ENCODE results near the gene TENM4. TPM values are rescaled to one million over a fixed set of nuclear protein-coding genes. Genes with fewer than 3 reads are reported as not detected.

TENM4 gene
- total and polyA plus RNA-seq, 5 experiments from 2014 or later = not detected

DNA sequence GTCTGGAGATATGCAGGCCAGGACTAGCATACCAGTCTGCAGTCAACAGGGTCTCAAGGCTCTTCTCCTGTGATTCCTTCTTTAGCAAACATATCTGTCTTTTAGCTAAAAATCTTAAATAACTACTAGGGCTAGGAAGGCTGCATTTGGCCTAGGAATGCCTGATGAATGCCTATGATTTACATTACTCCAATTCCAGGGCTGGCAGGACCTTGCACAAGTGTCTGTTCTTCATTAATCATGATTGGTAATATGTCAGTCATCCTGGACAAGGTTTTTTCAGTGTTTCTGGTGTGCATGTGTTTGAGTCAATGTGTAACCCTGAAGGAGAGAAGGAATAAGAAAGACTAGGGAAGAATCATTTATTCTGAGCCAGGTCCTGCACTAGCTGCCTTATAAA, 585.7 kb downstream of the TENM4 start:
- DNase-seq (no peak), ATAC-seq (no peak)
- Mint-ChIP-seq H3K36me3 (no peaks in the 10 kb centered on the region), H3K9me3 (peaks cover 0 to 2% (median 0%) of the 10 kb centered on the region in 9 donors), H3K4me1 (no peaks in the 10 kb centered on the region), H3K27ac (no peak overlapping the region), H3K27me3 (peaks cover 0 to 12% (median 3%) of the 10 kb centered on the region in 5 donors), H3K4me3 (no peak overlapping the region)
- POLR2A ChIA-PET = no interaction called here

DNA sequence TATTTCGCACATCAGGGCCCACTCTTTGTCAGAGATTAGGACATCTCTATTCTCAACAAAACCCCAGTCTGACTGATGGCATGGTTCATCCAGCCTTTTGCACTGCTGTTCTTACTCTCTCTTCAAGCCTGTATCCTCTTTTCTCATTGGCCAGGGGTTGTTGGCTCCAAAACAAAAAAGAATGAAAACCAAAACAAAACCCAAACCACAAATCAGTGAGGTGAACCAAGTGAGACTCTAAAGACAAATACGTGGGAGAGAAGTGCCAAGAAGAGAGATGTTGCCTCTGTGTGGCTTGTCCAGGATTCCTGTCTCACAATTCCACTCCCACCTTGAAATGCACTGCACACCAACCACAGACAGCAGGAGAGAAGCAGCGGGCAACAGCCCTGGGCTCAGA, 587.3 kb downstream of the TENM4 start:
- Mint-ChIP-seq H3K4me3 (no peak overlapping the region), H3K27ac (no peak overlapping the region), H3K36me3 (no peaks in the 10 kb centered on the region), H3K9me3 (peaks cover 0 to 2% (median 0%) of the 10 kb centered on the region in 9 donors), H3K4me1 (no peaks in the 10 kb centered on the region), H3K27me3 (peaks cover 0 to 15% (median 4%) of the 10 kb centered on the region in 5 donors)
- POLR2A ChIA-PET = no interaction called here
- DNase-seq (no peak), ATAC-seq (no peak)

DNA sequence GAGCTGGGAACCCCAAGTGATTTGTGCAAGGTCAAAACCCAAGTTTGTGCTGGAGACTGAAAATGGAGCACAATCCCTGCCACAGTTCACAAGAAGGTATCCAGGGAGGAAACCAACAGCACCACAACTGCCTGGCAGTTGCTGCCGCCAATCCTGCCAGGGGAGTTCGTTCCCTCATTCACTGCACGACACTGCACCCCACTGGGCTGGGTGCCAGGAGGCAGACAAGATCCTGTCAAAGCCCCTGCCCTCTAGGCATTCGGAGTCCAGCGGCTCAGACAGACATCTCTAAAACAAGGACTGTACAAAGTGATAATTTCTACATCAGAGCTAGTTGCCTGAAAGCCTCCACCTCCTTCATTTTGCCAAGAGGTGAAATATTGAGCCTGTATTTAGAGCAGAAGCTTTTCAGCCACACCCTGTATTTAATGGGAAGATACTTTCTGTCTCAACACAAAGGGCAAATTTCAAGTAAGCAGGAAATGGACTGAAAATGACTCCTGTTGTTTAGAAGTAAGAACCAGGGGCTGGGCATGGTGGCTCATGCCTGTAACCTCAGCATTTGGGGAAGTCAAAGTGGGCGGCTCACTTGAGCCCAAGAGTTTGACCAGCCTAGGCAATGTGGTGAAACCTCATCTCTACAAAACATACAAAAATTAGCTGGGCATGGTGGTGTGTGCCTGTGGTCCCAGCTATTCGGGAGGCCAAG, 588.8 kb downstream of the TENM4 start:
- Mint-ChIP-seq H3K36me3 (no peaks in the 10 kb centered on the region), H3K9me3 (peaks cover 0 to 2% (median 0%) of the 10 kb centered on the region in 9 donors), H3K27ac (no peak overlapping the region), H3K4me3 (no peak overlapping the region), H3K27me3 (peaks cover 0 to 14% (median 4%) of the 10 kb centered on the region in 5 donors), H3K4me1 (no peaks in the 10 kb centered on the region)
- POLR2A ChIA-PET = no interaction called here
- ATAC-seq = no peak
- no peak for DNase-seq

DNA sequence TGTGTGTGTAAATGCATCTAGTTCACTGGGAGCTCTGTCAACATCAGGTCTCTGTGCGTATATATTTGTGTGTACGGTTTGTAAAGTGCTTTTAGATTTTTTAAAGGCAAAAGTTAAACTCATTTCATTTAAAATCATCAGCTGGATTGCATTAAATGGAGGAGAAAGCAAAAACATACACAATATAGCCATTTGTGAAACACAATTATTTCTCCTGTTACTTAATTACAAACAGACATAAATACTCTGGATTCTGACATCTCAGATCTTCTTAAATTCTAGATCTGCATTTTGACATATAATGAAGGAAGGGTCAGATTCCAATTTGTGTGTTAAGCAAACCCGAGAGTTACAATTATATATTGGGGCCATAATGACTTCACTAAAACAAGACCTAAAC, 590.8 kb downstream of the TENM4 start:
- DNase-seq (no peak), ATAC-seq (no peak)
- Mint-ChIP-seq H3K27ac (no peak overlapping the region), H3K4me1 (no peaks in the 10 kb centered on the region), H3K9me3 (peaks cover 0 to 2% (median 0%) of the 10 kb centered on the region in 9 donors), H3K36me3 (no peaks in the 10 kb centered on the region), H3K27me3 (peaks cover 0 to 12% (median 4%) of the 10 kb centered on the region in 5 donors), H3K4me3 (no peak overlapping the region)
- POLR2A ChIA-PET = no interaction called here

DNA sequence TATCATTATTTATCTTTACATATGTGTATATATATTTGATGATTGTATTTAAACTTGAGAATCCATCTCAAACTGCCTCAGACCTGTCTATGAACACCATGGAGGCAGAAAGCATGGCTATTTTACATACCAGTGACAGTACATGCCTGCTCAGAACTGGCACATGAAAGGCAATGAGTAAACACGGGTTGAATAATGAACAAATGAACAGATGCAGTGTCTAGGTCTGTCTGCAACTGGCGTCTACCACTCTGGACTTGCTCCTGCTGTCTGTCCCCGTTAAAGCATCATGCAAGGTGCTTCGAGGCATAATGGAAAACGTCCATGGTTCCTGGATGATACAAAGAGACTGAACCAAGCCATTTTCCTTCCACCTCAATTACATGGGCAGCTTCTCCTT, 594.6 kb downstream of the TENM4 start:
- POLR2A ChIA-PET = no interaction called here
- ATAC-seq (no peak), DNase-seq (no peak)
- Mint-ChIP-seq H3K4me3 (no peak overlapping the region), H3K27ac (no peak overlapping the region), H3K36me3 (no peaks in the 10 kb centered on the region), H3K27me3 (peaks cover 13 to 28% (median 15%) of the 10 kb centered on the region in 5 donors), H3K9me3 (peaks cover 0 to 2% (median 0%) of the 10 kb centered on the region in 9 donors), H3K4me1 (no peaks in the 10 kb centered on the region)

DNA sequence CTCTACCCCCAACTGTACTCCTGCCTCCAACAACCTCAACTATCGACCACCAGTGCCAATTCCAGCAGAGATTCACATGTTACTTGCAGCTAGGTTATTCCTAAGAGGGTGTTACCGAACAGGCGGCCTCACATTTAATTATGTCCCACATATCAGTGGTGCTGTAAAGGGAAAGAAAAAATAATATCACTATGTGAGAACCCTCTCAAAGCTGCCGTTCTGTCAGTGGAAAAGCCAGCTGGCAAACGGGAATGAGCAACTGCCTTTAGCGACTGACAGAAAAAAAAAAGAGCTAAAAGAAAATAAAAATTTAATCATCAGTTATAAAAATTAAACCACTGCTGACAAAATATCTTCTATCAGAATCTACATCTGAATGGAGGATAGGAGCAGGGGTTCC, 595.3 kb downstream of the TENM4 start:
- no peak for ATAC-seq
- H3K4me3 Mint-ChIP-seq = no peak overlapping the region
- H3K36me3 Mint-ChIP-seq = no peaks in the 10 kb centered on the region
- no peak for DNase-seq
- H3K9me3 Mint-ChIP-seq = no peaks in the 10 kb centered on the region
- POLR2A ChIA-PET = no interaction called here
- H3K27me3 Mint-ChIP-seq = peaks cover 13 to 32% (median 15%) of the 10 kb centered on the region in 5 donors
- no peak overlapping the region for H3K27ac Mint-ChIP-seq
- H3K4me1 Mint-ChIP-seq = no peaks in the 10 kb centered on the region

DNA sequence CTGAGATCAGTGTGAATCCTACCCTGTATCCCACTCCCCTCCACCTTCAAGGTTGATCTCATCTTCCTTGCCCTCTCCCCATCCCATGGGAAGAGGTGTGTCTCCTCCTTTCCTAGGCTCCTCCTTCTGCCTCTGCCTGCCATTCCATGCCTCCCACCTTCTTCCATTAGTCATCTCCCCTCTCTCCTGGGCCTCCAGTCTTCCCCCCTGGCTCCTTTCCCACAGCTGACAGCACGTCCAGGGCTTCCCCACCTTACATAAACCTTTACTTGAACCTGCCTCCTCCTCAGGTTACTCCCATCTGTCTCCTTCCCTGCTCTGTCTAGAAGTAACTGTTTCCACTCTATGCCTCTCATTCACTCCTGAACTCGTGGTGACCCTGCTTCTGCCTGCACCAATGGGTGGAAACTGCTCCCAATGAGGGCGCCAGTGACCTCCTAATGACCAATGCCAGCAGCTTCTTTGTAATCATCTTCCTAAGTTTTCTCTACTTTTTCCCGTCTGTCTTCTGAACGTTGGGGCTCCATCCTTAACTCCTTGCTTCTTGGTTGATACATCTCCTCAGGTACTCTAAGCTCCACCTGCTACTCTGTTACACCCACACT, 599.3 kb downstream of the TENM4 start:
- no peak for ATAC-seq
- H3K4me1 Mint-ChIP-seq = no peaks in the 10 kb centered on the region
- POLR2A ChIA-PET = no interaction called here
- no peak overlapping the region for H3K27ac Mint-ChIP-seq
- H3K9me3 Mint-ChIP-seq = no peaks in the 10 kb centered on the region
- no peak for DNase-seq
- peaks cover 12 to 25% (median 17%) of the 10 kb centered on the region in 5 donors for H3K27me3 Mint-ChIP-seq
- H3K4me3 Mint-ChIP-seq = no peak overlapping the region
- no peaks in the 10 kb centered on the region for H3K36me3 Mint-ChIP-seq

DNA sequence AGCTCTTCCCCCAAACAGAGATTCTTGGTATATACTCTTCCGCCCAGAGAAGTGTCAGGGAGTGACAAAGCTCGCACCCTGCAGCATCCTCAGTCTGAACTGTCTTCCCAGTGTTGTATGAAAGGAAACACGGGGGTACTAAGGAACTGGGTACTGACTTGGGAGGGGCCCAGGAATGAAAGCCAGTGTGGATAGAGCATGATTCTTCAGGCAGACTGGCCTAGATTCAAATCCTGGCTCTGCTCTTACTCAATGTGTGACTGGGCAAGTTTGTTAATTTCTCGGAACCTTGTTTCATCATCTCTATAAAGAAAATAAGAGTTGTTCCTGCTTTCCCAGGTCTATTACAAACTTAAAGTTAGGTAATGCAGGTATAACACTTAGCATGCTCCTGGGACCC, 600.2 kb downstream of the TENM4 start:
- no peaks in the 10 kb centered on the region for H3K9me3 Mint-ChIP-seq
- no peak for ATAC-seq
- POLR2A ChIA-PET = no interaction called here

DNA sequence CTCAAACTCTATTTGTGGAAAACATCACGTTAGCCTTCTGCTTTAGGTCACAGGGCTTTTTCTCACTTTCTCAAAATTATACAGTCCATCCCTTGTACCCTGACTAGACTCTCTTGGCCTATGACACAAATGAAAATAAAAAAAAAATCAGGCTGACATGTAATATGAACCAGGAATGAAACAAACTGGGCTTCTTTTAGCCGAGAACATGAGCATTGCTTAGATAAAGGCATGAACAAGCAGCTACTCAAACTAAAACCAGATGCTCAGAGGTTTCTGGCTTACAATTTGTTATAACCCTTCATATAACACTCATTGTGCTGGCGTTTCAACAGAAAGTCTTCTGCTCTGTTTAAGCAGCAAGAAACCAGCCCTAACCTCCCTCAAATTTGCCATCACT, 600.6 kb downstream of the TENM4 start:
- DNase-seq (no peak), ATAC-seq (no peak)
- H3K27ac Mint-ChIP-seq = no peak overlapping the region
- no peaks in the 10 kb centered on the region for H3K4me1 Mint-ChIP-seq
- POLR2A ChIA-PET = no interaction called here
- no peaks in the 10 kb centered on the region for H3K36me3 Mint-ChIP-seq
- no peaks in the 10 kb centered on the region for H3K9me3 Mint-ChIP-seq
- peaks cover 12 to 26% (median 17%) of the 10 kb centered on the region in 5 donors for H3K27me3 Mint-ChIP-seq
- H3K4me3 Mint-ChIP-seq = no peak overlapping the region

More for the DNA sequence above, 600.2 kb downstream of the TENM4 start:
- H3K27ac Mint-ChIP-seq = no peak overlapping the region
- H3K4me3 Mint-ChIP-seq = no peak overlapping the region
- H3K4me1 Mint-ChIP-seq = no peaks in the 10 kb centered on the region
- no peaks in the 10 kb centered on the region for H3K36me3 Mint-ChIP-seq
- no peak for DNase-seq
- peaks cover 12 to 27% (median 17%) of the 10 kb centered on the region in 5 donors for H3K27me3 Mint-ChIP-seq

DNA sequence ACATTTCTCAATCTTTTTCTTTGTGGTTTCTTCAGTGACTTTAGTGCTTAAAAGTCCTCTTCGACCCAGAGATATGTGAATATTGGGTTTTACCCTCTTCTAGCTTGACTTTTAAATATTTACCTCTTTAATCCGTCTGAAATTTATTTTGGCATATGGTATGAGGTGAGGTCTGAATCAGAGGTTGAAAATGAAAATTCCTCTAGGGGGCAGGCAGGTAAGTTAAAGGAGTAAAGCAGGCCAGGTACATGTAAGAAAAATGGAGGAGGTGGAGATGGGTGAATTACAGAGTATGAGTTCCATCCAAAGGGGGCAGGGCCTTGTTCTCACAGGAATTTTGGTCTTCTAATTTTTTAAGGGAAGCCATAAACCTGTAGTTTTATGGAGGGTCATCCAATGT, 602.4 kb downstream of the TENM4 start:
- POLR2A ChIA-PET = no interaction called here
- no peak for DNase-seq
- no peaks in the 10 kb centered on the region for H3K9me3 Mint-ChIP-seq
- no peak for ATAC-seq
- H3K4me3 Mint-ChIP-seq = no peak overlapping the region
- peaks cover 15 to 27% (median 20%) of the 10 kb centered on the region in 5 donors for H3K27me3 Mint-ChIP-seq
- H3K36me3 Mint-ChIP-seq = no peaks in the 10 kb centered on the region
- H3K4me1 Mint-ChIP-seq = no peaks in the 10 kb centered on the region
- H3K27ac Mint-ChIP-seq = no peak overlapping the region

DNA sequence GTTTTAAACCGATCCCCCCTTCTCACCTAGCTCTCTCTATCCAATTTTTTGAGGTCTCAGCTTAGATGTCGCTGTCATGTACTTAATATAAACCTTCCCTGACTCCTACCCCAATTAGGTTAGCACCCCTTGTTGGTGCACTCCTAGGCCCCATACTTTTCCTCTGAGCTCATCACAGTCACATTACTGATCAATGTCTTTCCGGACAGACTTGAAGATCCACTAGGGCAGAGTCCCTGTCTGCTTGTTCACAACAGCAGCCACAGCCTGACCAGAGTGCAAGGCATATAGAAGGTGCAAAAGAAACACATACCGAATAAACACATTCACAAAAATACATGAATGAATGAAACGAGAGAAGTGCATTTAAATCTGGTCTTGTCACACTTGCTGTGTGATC, 605.2 kb downstream of the TENM4 start:
- Mint-ChIP-seq H3K27me3 (peaks cover 0 to 14% (median 3%) of the 10 kb centered on the region in 5 donors), H3K4me1 (no peaks in the 10 kb centered on the region), H3K4me3 (no peak overlapping the region), H3K27ac (no peak overlapping the region), H3K9me3 (no peaks in the 10 kb centered on the region), H3K36me3 (no peaks in the 10 kb centered on the region)
- POLR2A ChIA-PET = no interaction called here
- no peak for ATAC-seq
- no peak for DNase-seq

DNA sequence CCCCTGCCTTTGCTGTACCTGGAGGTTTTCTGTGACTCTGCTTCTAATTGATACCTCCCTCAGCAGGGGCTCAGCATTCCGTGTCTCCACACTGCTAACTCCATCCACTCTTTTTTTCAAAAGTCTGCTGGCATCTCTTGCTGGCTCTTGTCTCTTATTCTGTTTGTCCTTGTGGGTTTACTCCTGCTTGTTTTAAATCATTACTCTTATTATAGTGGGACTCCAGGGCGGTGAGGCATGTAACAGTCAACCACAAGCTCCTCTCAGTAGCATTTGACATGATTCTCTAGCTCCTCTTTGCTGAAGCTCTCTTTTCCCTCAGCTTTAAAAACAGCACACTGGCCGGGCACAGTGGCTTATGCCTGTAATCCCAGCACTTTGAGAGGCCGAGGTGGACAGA, 605.9 kb downstream of the TENM4 start:
- Mint-ChIP-seq H3K36me3 (no peaks in the 10 kb centered on the region), H3K4me1 (no peaks in the 10 kb centered on the region), H3K27me3 (peaks cover 0 to 15% (median 3%) of the 10 kb centered on the region in 5 donors), H3K4me3 (no peak overlapping the region), H3K27ac (no peak overlapping the region), H3K9me3 (no peaks in the 10 kb centered on the region)
- DNase-seq = no peak
- no peak for ATAC-seq
- POLR2A ChIA-PET = no interaction called here

DNA sequence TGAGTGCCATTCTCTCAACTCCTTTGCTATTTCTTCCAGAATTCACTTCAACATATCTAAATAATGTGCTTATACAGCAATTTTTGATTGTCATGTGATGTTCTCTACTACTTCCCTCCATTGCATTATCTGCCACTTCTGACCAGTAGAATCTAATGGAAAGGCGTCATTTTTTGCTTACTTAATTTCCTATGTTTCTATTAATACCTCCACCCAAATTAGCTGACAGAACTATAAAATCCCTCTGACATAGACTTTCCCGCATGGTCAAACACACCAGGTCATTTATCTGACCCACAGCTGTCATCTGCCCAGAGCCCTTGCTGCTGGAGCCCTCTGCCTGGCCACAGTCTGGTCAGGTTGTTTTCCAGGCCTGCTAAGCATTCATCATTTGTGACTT, 607.6 kb downstream of the TENM4 start:
- POLR2A ChIA-PET = no interaction called here
- H3K9me3 Mint-ChIP-seq = no peaks in the 10 kb centered on the region
- H3K4me1 Mint-ChIP-seq = no peaks in the 10 kb centered on the region
- DNase-seq (no peak), ATAC-seq (no peak)
- no peak overlapping the region for H3K4me3 Mint-ChIP-seq
- H3K27ac Mint-ChIP-seq = no peak overlapping the region
- peaks cover 2 to 15% (median 3%) of the 10 kb centered on the region in 5 donors for H3K27me3 Mint-ChIP-seq
- H3K36me3 Mint-ChIP-seq = no peaks in the 10 kb centered on the region

All from naive thymus-derived CD8-positive, alpha-beta T cell (primary cell).